PC-9 (cell line): Measurements from ENCODE around the gene PAF1.

Experiments
- EZH2 ChIP-seq: fragments of 200-600 bp; sonication (generic); IDR thresholded peaks from 2 replicates; pipeline ENCODE4 v1.8.0; 2017; ENCODE audit warnings: antibody characterized with exemption, low read depth
- TF ChIP-seq, protein P1 (sequence below): fragments of 200-600 bp; sonication (generic); conservative IDR thresholded peaks from 2 replicates; pipeline ENCODE4 v1.6.1; 2017; ENCODE audit warnings: mixed run types, antibody characterized with exemption, mild to moderate bottlenecking, moderate library complexity

DNA sequence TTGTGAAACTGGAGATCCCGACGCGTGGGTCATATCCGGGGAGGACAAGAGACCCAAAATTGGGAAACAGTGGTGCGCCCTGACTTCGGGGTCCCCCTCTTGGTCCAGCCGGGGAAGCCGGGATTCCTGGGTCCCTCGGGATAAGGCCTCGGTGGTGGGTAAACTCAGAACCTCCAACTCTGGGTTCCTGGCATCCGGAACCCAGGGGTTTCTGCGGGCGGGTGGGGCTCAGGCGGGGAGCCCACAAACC is 16.4 kb upstream of the PAF1 start:
- TF ChIP-seq, protein P1, sequence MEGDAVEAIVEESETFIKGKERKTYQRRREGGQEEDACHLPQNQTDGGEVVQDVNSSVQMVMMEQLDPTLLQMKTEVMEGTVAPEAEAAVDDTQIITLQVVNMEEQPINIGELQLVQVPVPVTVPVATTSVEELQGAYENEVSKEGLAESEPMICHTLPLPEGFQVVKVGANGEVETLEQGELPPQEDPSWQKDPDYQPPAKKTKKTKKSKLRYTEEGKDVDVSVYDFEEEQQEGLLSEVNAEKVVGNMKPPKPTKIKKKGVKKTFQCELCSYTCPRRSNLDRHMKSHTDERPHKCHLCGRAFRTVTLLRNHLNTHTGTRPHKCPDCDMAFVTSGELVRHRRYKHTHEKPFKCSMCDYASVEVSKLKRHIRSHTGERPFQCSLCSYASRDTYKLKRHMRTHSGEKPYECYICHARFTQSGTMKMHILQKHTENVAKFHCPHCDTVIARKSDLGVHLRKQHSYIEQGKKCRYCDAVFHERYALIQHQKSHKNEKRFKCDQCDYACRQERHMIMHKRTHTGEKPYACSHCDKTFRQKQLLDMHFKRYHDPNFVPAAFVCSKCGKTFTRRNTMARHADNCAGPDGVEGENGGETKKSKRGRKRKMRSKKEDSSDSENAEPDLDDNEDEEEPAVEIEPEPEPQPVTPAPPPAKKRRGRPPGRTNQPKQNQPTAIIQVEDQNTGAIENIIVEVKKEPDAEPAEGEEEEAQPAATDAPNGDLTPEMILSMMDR: no peak
- TF ChIP-seq EZH2: no peak
